Epithelial cell of proximal tubule (primary cell): Measurements from ENCODE around the gene FOXD3. TPM values are rescaled to one million over a fixed set of nuclear protein-coding genes. Genes with fewer than 3 reads are reported as not detected.

Experiments
- DNase-seq: peaks from one replicate; pipeline ENCODE4 v3.0.0-alpha.2; 2011; ENCODE audit warnings: low read depth
- H3K4me3 ChIP-seq: 2 replicates; pipeline ENCODE4 v1.5.1; 2011; ENCODE audit warnings: low read depth, mild to moderate bottlenecking, low read length
- total RNA-seq: library from RNA; depleted of rRNA; stranded (reverse); fragments of >200 nt; gene quantifications from 2 replicates; pipeline ENCODE4 v1.2.3, GENCODE V29; 2015
- TF ChIP-seq, protein P1 (sequence below): conservative IDR thresholded peaks from 2 replicates; pipeline ENCODE4 v1.5.1; 2012; ENCODE audit warnings: low read depth, mild to moderate bottlenecking, low read length

The FOXD3 gene
- total RNA-seq, 1 donor from 2014 or later = not detected

DNA sequence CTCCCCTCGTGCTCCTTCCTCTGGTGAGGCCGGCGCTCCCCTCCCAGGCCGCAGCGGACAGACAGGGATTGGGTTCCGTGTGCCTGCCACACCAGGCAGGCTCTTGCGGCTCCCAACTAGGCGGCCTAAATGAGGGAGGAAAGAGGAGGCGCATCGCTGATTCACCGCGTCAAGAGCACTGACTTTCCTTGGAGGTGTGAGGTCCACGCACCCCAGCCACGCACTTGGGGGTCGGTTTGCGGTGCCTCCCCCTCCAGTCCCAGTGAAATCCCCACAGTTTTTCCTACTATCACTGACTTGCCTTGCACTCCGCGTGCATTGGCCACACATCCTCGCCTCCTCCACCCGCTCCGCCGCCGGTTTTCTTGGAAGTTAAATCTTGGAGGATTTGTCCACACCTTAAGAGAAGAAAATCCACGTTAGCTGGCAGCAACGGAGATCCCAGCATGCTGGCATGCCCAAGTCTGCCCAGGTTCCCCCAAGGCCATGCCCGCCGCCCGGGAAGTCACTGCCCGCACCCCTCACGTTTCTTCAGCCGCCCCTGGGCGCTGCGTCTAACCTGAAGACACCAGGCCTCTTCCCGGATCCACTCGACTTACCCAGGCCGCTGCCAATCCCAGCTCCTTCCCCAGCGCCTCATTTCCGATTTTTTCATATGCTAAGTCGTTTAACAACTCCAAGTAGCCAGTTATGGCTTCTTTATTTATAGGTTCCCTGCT lies 1.1 kb upstream of the FOXD3 start:
- TF ChIP-seq, protein P1, sequence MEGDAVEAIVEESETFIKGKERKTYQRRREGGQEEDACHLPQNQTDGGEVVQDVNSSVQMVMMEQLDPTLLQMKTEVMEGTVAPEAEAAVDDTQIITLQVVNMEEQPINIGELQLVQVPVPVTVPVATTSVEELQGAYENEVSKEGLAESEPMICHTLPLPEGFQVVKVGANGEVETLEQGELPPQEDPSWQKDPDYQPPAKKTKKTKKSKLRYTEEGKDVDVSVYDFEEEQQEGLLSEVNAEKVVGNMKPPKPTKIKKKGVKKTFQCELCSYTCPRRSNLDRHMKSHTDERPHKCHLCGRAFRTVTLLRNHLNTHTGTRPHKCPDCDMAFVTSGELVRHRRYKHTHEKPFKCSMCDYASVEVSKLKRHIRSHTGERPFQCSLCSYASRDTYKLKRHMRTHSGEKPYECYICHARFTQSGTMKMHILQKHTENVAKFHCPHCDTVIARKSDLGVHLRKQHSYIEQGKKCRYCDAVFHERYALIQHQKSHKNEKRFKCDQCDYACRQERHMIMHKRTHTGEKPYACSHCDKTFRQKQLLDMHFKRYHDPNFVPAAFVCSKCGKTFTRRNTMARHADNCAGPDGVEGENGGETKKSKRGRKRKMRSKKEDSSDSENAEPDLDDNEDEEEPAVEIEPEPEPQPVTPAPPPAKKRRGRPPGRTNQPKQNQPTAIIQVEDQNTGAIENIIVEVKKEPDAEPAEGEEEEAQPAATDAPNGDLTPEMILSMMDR = no peak
- no peak overlapping the region for H3K4me3 ChIP-seq

DNA sequence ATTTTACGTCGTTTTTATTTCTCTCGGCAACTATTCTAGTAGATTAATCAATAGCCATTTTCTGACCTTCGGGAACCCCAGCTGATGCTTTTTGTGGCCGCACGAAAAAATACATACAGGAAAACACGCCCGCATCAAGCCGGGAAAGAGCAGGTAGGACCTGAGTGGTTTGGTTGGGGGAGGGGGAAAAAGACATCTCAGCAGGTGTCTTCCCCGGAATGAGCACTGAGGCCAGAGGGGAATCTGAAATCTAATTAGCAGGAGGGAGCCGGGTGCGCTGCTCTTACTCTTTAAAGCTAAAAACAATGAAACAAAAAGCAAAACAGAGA lies 618 bp upstream of the FOXD3 start:
- TF ChIP-seq, protein P1 = no peak
- H3K4me3 ChIP-seq = peak overlapping the region; percentile 45
- DNase-seq = no peak

More for the DNA sequence above, 1.1 kb upstream of the FOXD3 start:
- no peak for DNase-seq

DNA sequence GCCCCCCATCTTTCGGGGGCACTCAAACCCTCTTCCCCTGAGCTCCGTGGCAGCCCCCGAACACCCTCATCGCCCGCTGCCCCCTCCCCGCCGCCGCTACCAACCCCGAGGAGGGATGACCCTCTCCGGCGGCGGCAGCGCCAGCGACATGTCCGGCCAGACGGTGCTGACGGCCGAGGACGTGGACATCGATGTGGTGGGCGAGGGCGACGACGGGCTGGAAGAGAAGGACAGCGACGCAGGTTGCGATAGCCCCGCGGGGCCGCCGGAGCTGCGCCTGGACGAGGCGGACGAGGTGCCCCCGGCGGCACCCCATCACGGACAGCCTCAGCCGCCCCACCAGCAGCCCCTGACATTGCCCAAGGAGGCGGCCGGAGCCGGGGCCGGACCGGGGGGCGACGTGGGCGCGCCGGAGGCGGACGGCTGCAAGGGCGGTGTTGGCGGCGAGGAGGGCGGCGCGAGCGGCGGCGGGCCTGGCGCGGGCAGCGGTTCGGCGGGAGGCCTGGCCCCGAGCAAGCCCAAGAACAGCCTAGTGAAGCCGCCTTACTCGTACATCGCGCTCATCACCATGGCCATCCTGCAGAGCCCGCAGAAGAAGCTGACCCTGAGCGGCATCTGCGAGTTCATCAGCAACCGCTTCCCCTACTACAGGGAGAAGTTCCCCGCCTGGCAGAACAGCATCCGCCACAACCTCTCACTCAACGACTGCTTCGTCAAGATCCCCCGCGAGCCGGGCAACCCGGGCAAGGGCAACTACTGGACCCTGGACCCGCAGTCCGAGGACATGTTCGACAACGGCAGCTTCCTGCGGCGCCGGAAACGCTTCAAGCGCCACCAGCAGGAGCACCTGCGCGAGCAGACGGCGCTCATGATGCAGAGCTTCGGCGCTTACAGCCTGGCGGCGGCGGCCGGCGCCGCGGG lies 837 bp downstream of the FOXD3 start:
- TF ChIP-seq, protein P1 = no peak
- DNase-seq = no peak
- H3K4me3 ChIP-seq = no peak overlapping the region

DNA sequence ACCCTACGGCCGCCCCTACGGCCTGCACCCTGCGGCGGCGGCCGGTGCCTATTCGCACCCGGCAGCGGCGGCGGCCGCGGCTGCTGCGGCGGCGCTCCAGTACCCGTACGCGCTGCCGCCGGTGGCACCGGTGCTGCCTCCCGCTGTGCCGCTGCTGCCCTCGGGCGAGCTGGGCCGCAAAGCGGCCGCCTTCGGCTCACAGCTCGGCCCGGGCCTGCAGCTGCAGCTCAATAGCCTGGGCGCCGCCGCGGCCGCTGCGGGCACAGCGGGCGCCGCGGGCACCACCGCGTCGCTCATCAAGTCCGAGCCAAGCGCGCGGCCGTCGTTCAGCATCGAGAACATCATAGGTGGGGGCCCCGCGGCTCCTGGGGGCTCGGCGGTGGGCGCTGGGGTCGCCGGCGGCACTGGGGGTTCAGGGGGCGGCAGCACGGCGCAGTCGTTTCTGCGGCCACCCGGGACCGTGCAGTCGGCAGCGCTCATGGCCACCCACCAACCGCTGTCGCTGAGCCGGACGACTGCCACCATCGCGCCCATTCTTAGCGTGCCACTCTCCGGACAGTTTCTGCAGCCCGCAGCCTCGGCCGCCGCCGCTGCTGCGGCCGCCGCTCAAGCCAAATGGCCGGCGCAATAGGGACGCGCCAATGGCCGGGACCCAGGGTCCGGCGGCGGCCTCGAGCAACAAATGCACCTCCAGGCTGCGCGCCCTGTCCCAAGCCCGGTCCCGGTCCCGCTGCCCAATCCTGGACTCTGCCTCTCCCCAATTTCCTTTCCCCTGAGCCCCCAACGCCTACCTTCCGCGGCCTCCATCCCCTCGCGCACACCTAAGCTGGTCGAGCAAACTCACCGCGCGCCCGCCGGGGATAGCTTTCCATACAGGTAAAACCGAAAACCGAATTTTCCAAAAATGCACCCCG lies 1.8 kb downstream of the FOXD3 start:
- no peak overlapping the region for H3K4me3 ChIP-seq
- TF ChIP-seq, protein P1 = no peak
- no peak for DNase-seq

DNA sequence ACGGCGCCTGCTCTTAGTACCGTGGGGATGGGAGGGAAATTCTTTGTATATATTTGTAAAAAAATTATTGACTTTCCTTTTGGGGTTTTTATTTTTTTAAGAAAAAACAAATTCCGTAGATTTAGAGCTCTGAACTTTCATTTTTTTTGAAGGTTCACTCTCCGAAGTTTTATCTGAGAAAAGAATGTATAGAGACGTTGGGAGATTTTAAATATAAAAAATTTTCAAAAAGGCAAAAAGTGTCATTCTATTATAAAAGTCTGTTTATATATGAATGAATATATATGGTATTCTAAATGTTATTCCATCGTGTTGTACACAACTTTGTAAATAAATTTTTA lies 2.4 kb downstream of the FOXD3 start:
- TF ChIP-seq, protein P1 = no peak
- no peak for DNase-seq
- H3K4me3 ChIP-seq = no peak overlapping the region

DNA sequence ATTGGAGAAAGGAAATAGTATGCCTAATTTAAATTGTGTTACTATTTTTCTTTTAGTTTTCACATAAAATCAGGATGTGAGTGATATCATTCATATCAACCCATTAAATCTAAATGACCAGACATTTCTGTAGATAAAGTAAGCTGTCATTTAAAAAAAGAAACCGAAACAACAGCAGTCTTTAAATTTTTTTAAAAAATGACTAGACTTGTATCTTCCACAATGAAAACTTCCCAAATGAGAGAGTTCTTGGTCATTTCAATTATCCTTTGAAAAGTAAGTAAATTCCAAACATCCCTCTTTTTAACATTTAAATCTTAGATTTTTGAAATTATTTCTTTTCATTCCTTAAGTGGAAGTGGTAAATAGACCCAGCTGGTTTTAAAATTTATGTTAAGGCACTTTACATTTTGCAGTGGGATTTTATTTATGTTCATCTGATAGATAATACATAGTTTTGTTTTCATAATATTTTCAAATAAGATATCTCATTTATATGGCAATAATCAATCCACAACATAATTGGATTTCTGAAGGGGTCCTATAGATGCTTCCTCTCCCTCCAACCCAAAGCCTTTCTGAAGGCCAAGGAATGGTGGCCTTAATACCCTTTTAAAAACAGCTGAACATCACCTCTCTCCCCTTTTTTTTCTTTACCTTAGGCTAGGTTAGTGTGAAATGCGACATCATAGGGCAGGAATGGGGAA lies 3.1 kb downstream of the FOXD3 start:
- no peak overlapping the region for H3K4me3 ChIP-seq
- TF ChIP-seq, protein P1 = no peak
- DNase-seq = no peak
